ACHN (cell line): Measurements from ENCODE around the gene STEAP4.
"Not testable (repeated sequence)": the region's sequence is repeated elsewhere in the genome, so short reads cannot be mapped to it uniquely, and the experiment has no call there.

Experiments
- DNase-seq: peaks from one replicate; pipeline ENCODE4 v3.0.0-alpha.2; 2015
- in situ Hi-C: cut with HindIII; loops from 2 replicates; pipeline ENCODE4 v1.10.0; 2017; ENCODE audit warnings: low sequenced_read_pairs, low pct_ligation_motif_present, low pct_unique_long_range_greater_than_20kb

The STEAP4 gene

GRCh38 chr7:88280801-88281200 lies 25.9 kb downstream of the STEAP4 start:
- DNase-seq: no peak
- in situ Hi-C loops: no loop called here

GRCh38 chr7:88279323-88279722 lies 27.4 kb downstream of the STEAP4 start:
- DNase-seq: no peak
- in situ Hi-C loops: no loop called here

GRCh38 chr7:88278881-88279280 lies 27.8 kb downstream of the STEAP4 start:
- in situ Hi-C loops: no loop called here
- DNase-seq: no peak

- no peak for DNase-seq
- in situ Hi-C loops: no loop called here
Measured at GRCh38 chr7:88276605-88277153, 30.0 kb downstream of the STEAP4 start.

GRCh38 chr7:88274856-88275255 lies 31.8 kb downstream of the STEAP4 start:
- in situ Hi-C loops, DNase-seq: not testable (repeated sequence)

GRCh38 chr7:88269586-88269985 lies 37.1 kb downstream of the STEAP4 start:
- in situ Hi-C loops: no loop called here
- DNase-seq: no peak

- no peak for DNase-seq
- in situ Hi-C loops: no loop called here
Measured at GRCh38 chr7:88268858-88269257, 37.8 kb downstream of the STEAP4 start.

- in situ Hi-C loops: no loop called here
- DNase-seq: no peak
Measured at GRCh38 chr7:88268051-88268450, 38.6 kb downstream of the STEAP4 start.

- in situ Hi-C loops: no loop called here
- DNase-seq: no peak
Measured at GRCh38 chr7:88267421-88267820, 39.3 kb downstream of the STEAP4 start.

- DNase-seq, in situ Hi-C loops: not testable (repeated sequence)
Measured at GRCh38 chr7:88264987-88265386, 41.7 kb downstream of the STEAP4 start.

GRCh38 chr7:88262562-88262961 lies 44.1 kb downstream of the STEAP4 start:
- DNase-seq: no peak
- in situ Hi-C loops: no loop called here

- in situ Hi-C loops: no loop called here
- no peak for DNase-seq
Measured at GRCh38 chr7:88260719-88261118, 46.0 kb downstream of the STEAP4 start.

- in situ Hi-C loops: no loop called here
- no peak for DNase-seq
Measured at GRCh38 chr7:88259656-88260380, 46.9 kb downstream of the STEAP4 start.

- in situ Hi-C loops, DNase-seq: not testable (repeated sequence)
Measured at GRCh38 chr7:88258296-88258695, 48.4 kb downstream of the STEAP4 start.

GRCh38 chr7:88256906-88257305 lies 49.8 kb downstream of the STEAP4 start:
- in situ Hi-C loops: no loop called here

GRCh38 chr7:88254721-88255424 lies 51.8 kb downstream of the STEAP4 start:
- DNase-seq: peak; percentile 100
- in situ Hi-C loops: no loop called here

More at GRCh38 chr7:88256906-88257305, 49.8 kb downstream of the STEAP4 start:
- peak; percentile 14 for DNase-seq

GRCh38 chr7:88253640-88254039 lies 53.1 kb downstream of the STEAP4 start:
- in situ Hi-C loops: no loop called here
- peak; percentile 32 for DNase-seq

GRCh38 chr7:88244258-88244657 lies 62.4 kb downstream of the STEAP4 start:
- DNase-seq: no peak
- in situ Hi-C loops: no loop called here

- in situ Hi-C loops: no loop called here
Measured at GRCh38 chr7:88243345-88243909, 63.3 kb downstream of the STEAP4 start.

More at GRCh38 chr7:88243345-88243909, 63.3 kb downstream of the STEAP4 start:
- DNase-seq: peak; percentile 86
